Gastroesophageal sphincter (tissue), 4 donors: Measurements from ENCODE around the gene VASN. TPM values are rescaled to one million over a fixed set of nuclear protein-coding genes. Genes with fewer than 3 reads are reported as not detected.

Experiments
- ATAC-seq: fragments of 150-250 bp; one replicate; pipeline ENCODE4 v1.9.1; 2016; ENCODE audit warnings: mild to moderate bottlenecking, moderate library complexity
- H3K27ac ChIP-seq, 4 donors: fragments of 200-600 bp; sonication (generic) in 3 of 4; 1 replicate in 3 of 4; 2 replicates in 1 of 4; pipeline ENCODE4 v1.5.1; 2016 to 2019
- H3K27me3 ChIP-seq: fragments of 200-600 bp; sonication (generic); one replicate; pipeline ENCODE4 v1.5.1; 2019
- H3K36me3 ChIP-seq, 2 donors: fragments of 200-600 bp; sonication (generic); one replicate each; pipeline ENCODE4 v1.5.1; 2019; ENCODE audit warnings: control low read depth in 1 of 2
- H3K4me1 ChIP-seq, 3 donors: fragments of 200-600 bp; sonication (generic); 1 replicate in 2 of 3; 2 replicates in 1 of 3; pipeline ENCODE4 v1.5.1; 2016 to 2019; ENCODE audit warnings: control low read depth in 2 of 3
- H3K4me3 ChIP-seq, 2 donors: fragments of 200-600 bp; sonication (generic); one replicate each; pipeline ENCODE4 v1.5.1; 2019; ENCODE audit warnings: mild to moderate bottlenecking in 1 of 2, moderate library complexity in 1 of 2
- H3K9me3 ChIP-seq, 3 donors: fragments of 200-600 bp; sonication (generic); one replicate each; pipeline ENCODE4 v1.5.1; 2017 to 2019; ENCODE audit warnings: control low read depth in 2 of 3
- EP300 ChIP-seq: sonication (generic); formaldehyde crosslinking; IDR thresholded peaks from one replicate; pipeline ENCODE4 v1.6.1; 2017; ENCODE audit warnings: antibody characterized with exemption, mild to moderate bottlenecking
- POLR2A ChIP-seq, 2 donors: fragments of 450-650 bp; IDR thresholded peaks; one replicate each; pipeline ENCODE4 v1.6.1; 2017; ENCODE audit warnings: antibody characterized with exemption in 2 of 2, mild to moderate bottlenecking in 2 of 2, moderate library complexity in 1 of 2
- POLR2AphosphoS5 ChIP-seq: sonication (generic); formaldehyde crosslinking; IDR thresholded peaks from one replicate; pipeline ENCODE4 v1.6.1; 2017; ENCODE audit warnings: antibody characterized with exemption
- WGBS, 2 donors: methylation state at CpG; one replicate each; pipeline ENCODE4 v1.1.5; 2018; ENCODE audit warnings: low coverage in 1 of 2; 5-methylcytosine and 5-hydroxymethylcytosine counted together
- small RNA-seq, 4 donors: library from RNA; depleted of rRNA; stranded (forward); fragments of <200 nt; gene quantifications; one replicate each; pipeline ENCODE3, GENCODE V24; 2016
- total RNA-seq, 4 donors: library from RNA; depleted of rRNA; stranded (reverse); fragments of >200 nt; gene quantifications; one replicate each; pipeline ENCODE4 v1.1.0, GENCODE V29; 2016
- TF ChIP-seq, protein P1 (sequence below), 4 experiments: fragments of 200-600 bp in 2 of 4; fragments of 450-650 bp in 2 of 4; sonication (generic) in 1 of 4; IDR thresholded peaks; one replicate each; pipeline ENCODE4 v1.5.1; 2017 to 2019; ENCODE audit warnings: antibody characterized with exemption in 4 of 4, mild to moderate bottlenecking in 2 of 4, moderate library complexity in 2 of 4

Gene VASN
- total RNA-seq, 4 donors from 2014 or later, result 6.8 to 35.8 (median 19.9) TPM

DNA sequence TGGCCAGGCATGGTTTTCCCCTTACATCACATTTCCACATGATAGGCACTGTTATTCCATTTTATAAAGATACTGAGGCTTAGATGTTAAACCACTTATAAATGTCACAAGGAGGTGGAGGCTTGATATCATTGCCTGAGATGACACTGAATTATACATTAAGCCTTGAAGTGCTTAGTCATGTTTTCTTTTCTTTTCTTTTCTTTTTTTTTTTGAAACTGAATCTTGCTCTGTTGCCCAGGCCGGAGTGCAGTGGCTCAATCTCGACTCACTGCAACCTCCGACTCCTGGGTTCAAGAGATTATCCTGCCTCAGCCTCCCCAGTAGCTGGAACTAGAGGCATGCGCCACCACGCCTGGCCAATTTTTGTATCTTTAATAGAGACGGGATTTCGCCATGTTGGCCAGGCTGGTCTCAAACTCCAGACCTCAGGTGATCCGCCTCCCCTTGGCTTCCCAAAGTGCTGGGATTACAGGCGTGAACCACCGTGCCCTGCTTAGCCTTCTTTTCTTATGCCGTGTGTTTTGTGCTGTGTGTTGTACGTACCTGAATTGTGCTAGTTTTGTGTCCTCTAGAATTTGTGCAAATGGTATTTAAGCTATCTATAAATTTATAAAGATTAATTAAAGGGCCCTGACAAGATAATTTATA is 55.2 kb downstream of the VASN start:
- Histone ChIP-seq H3K27ac (peak overlapping the region in 1 of 4 donors; percentile 97), H3K4me3 (peak overlapping the region; percentile 67 to 94), H3K9me3 (no peaks in the 10 kb centered on the region), H3K4me1 (peaks cover 0 to 30% (median 6%) of the 10 kb centered on the region in 3 donors), H3K36me3 (peaks cover 0 to 16% of the 10 kb centered on the region in 2 donors), H3K27me3 (no peaks in the 10 kb centered on the region)
- no peak for ATAC-seq
- 85 to 86% methylated on average over 4 to 7 of the region's 12 CpGs for WGBS, 2 donors
- no peak for TF ChIP-seq POLR2AphosphoS5
- no peak for TF ChIP-seq EP300
- no peak for TF ChIP-seq POLR2A (IDR thresholded peaks at IDR 0.05)
- TF ChIP-seq, protein P1, sequence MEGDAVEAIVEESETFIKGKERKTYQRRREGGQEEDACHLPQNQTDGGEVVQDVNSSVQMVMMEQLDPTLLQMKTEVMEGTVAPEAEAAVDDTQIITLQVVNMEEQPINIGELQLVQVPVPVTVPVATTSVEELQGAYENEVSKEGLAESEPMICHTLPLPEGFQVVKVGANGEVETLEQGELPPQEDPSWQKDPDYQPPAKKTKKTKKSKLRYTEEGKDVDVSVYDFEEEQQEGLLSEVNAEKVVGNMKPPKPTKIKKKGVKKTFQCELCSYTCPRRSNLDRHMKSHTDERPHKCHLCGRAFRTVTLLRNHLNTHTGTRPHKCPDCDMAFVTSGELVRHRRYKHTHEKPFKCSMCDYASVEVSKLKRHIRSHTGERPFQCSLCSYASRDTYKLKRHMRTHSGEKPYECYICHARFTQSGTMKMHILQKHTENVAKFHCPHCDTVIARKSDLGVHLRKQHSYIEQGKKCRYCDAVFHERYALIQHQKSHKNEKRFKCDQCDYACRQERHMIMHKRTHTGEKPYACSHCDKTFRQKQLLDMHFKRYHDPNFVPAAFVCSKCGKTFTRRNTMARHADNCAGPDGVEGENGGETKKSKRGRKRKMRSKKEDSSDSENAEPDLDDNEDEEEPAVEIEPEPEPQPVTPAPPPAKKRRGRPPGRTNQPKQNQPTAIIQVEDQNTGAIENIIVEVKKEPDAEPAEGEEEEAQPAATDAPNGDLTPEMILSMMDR (IDR thresholded peaks at IDR 0.05), result no peak

DNA sequence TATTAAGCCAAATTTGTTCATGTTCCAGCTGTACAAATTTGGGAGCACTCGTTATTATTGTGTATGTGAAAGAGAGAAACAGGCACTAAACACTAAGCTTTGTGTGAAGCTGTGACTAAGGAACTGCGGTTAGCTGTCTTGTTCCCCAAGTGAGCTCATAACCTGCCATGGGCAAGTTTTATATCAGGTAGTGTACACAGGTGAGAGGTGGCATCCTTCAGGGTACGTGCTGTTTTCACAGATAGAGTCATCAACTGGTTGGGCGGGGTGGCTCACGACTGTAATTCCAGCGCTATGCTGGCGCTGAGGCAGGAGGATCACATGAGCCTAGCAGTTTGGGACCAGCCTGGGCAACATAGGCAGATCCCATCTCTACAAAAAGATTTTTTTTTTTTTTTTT is 56.9 kb downstream of the VASN start:
- Histone ChIP-seq H3K9me3 (no peaks in the 10 kb centered on the region), H3K27me3 (no peaks in the 10 kb centered on the region), H3K36me3 (peaks cover 0 to 33% of the 10 kb centered on the region in 2 donors), H3K4me1 (peaks cover 0 to 30% (median 6%) of the 10 kb centered on the region in 3 donors), H3K4me3 (no peak overlapping the region), H3K27ac (no peak overlapping the region)
- ATAC-seq, result no peak
- WGBS, 2 donors, result 91 to 96% methylated on average over 6 to 7 of the region's 7 CpGs
- TF ChIP-seq EP300 (no peak), POLR2AphosphoS5 (no peak), POLR2A (IDR thresholded peaks at IDR 0.05) (no peak)
- TF ChIP-seq, protein P1 (IDR thresholded peaks at IDR 0.05), result no peak

DNA sequence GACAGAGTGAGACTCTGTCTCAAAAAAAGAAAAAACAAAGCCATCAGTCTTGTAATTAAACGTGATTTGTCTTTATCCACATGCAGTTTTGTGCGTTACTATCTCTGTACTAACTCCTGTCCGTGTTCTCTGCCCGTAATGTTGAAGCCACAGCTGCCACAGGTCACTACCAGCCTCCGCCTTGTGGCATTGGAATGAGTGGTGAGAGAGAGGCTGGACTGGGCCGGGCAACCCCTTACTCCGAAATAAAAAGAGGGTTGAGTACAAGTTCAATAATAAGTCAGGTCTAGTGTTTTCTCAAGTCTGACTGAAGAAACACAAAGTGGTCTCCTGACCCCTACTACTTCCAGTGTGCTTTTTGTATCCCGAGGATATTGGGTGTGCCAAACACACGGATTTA is 59.4 kb downstream of the VASN start:
- Histone ChIP-seq H3K4me1 (peaks cover 0 to 23% (median 6%) of the 10 kb centered on the region in 3 donors), H3K36me3 (peaks cover 0 to 55% of the 10 kb centered on the region in 2 donors), H3K4me3 (no peak overlapping the region), H3K27ac (no peak overlapping the region), H3K27me3 (no peaks in the 10 kb centered on the region), H3K9me3 (no peaks in the 10 kb centered on the region)
- no peak for ATAC-seq
- no peak for TF ChIP-seq EP300
- TF ChIP-seq POLR2AphosphoS5, result no peak
- no peak for TF ChIP-seq POLR2A (IDR thresholded peaks at IDR 0.05)
- TF ChIP-seq, protein P1 (IDR thresholded peaks at IDR 0.05), result no peak
- WGBS, 2 donors, result 76 to 78% methylated on average over 7 to 9 of the region's 9 CpGs

Small RNA genes lying within 50 kb of the gene (small RNA-seq; reads per million reads assigned to genes)
- 0 reads per million in 4 donors for gene AC012676.2

Other genes with a start within 250 kb of the VASN start
- gene SRL, start 129.8 kb upstream of the VASN start, total RNA-seq, result 1 to 10 TPM; 1.2 to 3.4 (median 2.4) TPM
- gene TFAP4, start 98.8 kb upstream of the VASN start, total RNA-seq, result 1 to 10 TPM; 3.3 to 5.9 (median 4.7) TPM
- 10 to 100 TPM in 1 of 4 donors, 1 to 10 TPM in 3; 5.7 to 26.9 (median 7.9) TPM for gene GLIS2, start 55.8 kb upstream of the VASN start, total RNA-seq
- gene PAM16, start 20.5 kb upstream of the VASN start, total RNA-seq, result 10 to 100 TPM; 26.0 to 37.3 (median 34.7) TPM
- 10 to 100 TPM; 11.0 to 38.9 (median 17.8) TPM for gene CORO7, start 44.7 kb downstream of the VASN start, total RNA-seq
- gene DNAJA3, start 54.0 kb downstream of the VASN start, total RNA-seq, result 10 to 100 TPM; 39.6 to 55.6 (median 43.9) TPM
- gene NMRAL1, start 102.8 kb downstream of the VASN start, total RNA-seq, result 10 to 100 TPM; 32.9 to 49.7 (median 39.3) TPM
- 10 to 100 TPM; 26.3 to 66.3 (median 36.2) TPM for gene HMOX2, start 104.5 kb downstream of the VASN start, total RNA-seq
- gene CDIP1, start 166.9 kb downstream of the VASN start, total RNA-seq, result 10 to 100 TPM; 13.2 to 31.5 (median 18.7) TPM
- under 1 TPM in 1 of 4 donors, not detected in 3; 0.40 TPM for gene C16orf96, start 184.5 kb downstream of the VASN start, total RNA-seq
- 10 to 100 TPM in 3 of 4 donors, 1 to 10 TPM in 1; 5.9 to 24.0 (median 14.3) TPM for gene UBALD1, start 243.0 kb downstream of the VASN start, total RNA-seq